B cell (primary cell): Measurements from ENCODE around the gene CYTH3. TPM values are rescaled to one million over a fixed set of nuclear protein-coding genes. Genes with fewer than 3 reads are reported as not detected.

Experiments
- ATAC-seq: fragments of 200-7000 bp; cut with Tn5 transposase; one replicate; pipeline ENCODE4 v1.10.0; 2021; ENCODE audit warnings: low read depth, mild to moderate bottlenecking, moderate number of reproducible peaks, moderate library complexity
- CTCF ChIA-PET: fragments of 350-600 bp; sonication (Branson Sonifier 250); formaldehyde crosslinking; loops from one replicate; lab custom pipeline; 2021; ENCODE audit warnings: antibody characterized with exemption, inconsistent platforms; lab: Charles Lee
- POLR2A ChIA-PET: fragments of 350-600 bp; sonication (Branson Sonifier 250); formaldehyde crosslinking; loops from one replicate; lab custom pipeline; 2021; ENCODE audit warnings: antibody characterized with exemption; lab: Charles Lee
- DNase-seq: peaks from one replicate; pipeline ENCODE4 v3.0.0; 2013
- H2AFZ ChIP-seq: 2 replicates; pipeline ENCODE4 v1.6.1; 2012; ENCODE audit warnings: mild to moderate bottlenecking, low read depth, low read length; ENCODE audit not compliant: insufficient read depth, poor library complexity, severe bottlenecking
- H3K27ac ChIP-seq, 2 donors: 1 replicate in 1 of 2; 2 replicates in 1 of 2; pipeline ENCODE4 v1.5.1; 2012 to 2013; ENCODE audit warnings: low read length in 2 of 2, mild to moderate bottlenecking in 2 of 2, moderate library complexity in 1 of 2
- H3K27me3 ChIP-seq, 4 experiments: fragments of 200-600 bp in 1 of 4; sonication (generic) in 1 of 4; replicated peaks in 1 of 4; 1 replicate in 2 of 4; 2 replicates in 2 of 4; pipeline versions ENCODE4 v1.6.1 to v1.7.0; 2013 to 2016; ENCODE audit warnings: low read length in 3 of 4, mild to moderate bottlenecking in 2 of 4, mixed read lengths in 1 of 4, moderate library complexity in 1 of 4; ENCODE audit not compliant: insufficient read depth in 4 of 4, control insufficient read depth in 3 of 4; ENCODE audit errors: control extremely low read depth in 1 of 4
- H3K36me3 ChIP-seq, 2 experiments: replicated peaks in 1 of 2; 1 replicate in 1 of 2; 2 replicates in 1 of 2; pipeline versions ENCODE4 v1.6.1 to v1.7.1; 2013; ENCODE audit warnings: low read length in 1 of 2; ENCODE audit not compliant: insufficient read depth in 2 of 2, control insufficient read depth in 1 of 2; ENCODE audit errors: control extremely low read depth in 1 of 2, extremely low read depth in 1 of 2
- H3K4me1 ChIP-seq, 2 donors: fragments of 200-600 bp in 1 of 2; sonication (generic) in 1 of 2; 1 replicate in 1 of 2; 2 replicates in 1 of 2; pipeline versions ENCODE4 v1.5.1 to v1.6.1; 2013 to 2017; ENCODE audit warnings: low read length in 2 of 2; ENCODE audit not compliant: control insufficient read depth in 2 of 2, insufficient read depth in 2 of 2
- H3K4me2 ChIP-seq: replicated peaks from 2 replicates; pipeline ENCODE3; 2012; ENCODE audit warnings: mild to moderate bottlenecking, low read depth, low read length; ENCODE audit not compliant: poor library complexity, severe bottlenecking
- H3K4me3 ChIP-seq, 5 experiments: fragments of 200-600 bp in 1 of 5; sonication (generic) in 1 of 5; 1 replicate in 3 of 5; 2 replicates in 2 of 5; pipeline versions ENCODE4 v1.5.1 to v1.7.0; 2011 to 2016; ENCODE audit warnings: low read length in 4 of 5, mild to moderate bottlenecking in 4 of 5, low read depth in 2 of 5, control low read depth in 1 of 5, moderate library complexity in 1 of 5; ENCODE audit not compliant: insufficient read depth in 1 of 5; ENCODE audit errors: control extremely low read depth in 1 of 5, extremely low read depth in 1 of 5
- H3K79me2 ChIP-seq: fragments of 200-600 bp; sonication (generic); one replicate; pipeline ENCODE4 v1.6.0; 2016; ENCODE audit warnings: low read length; ENCODE audit not compliant: control insufficient read depth, insufficient read depth
- H3K9ac ChIP-seq: fragments of 200-600 bp; sonication (generic); 2 replicates; pipeline ENCODE4 v1.6.1; 2017; ENCODE audit warnings: mild to moderate bottlenecking, low read length, moderate library complexity
- H3K9me3 ChIP-seq, 3 donors: one replicate each; pipeline versions ENCODE4 v1.6.1 to v1.7.1; 2013; ENCODE audit warnings: low read length in 2 of 3; ENCODE audit not compliant: control insufficient read depth in 2 of 3, insufficient read depth in 1 of 3; ENCODE audit errors: control extremely low read depth in 1 of 3
- H4K20me1 ChIP-seq: 2 replicates; pipeline ENCODE4 v1.6.0; 2012; ENCODE audit warnings: mild to moderate bottlenecking, low read length; ENCODE audit not compliant: insufficient read depth, control insufficient read depth, poor library complexity, severe bottlenecking
- H3K27ac Mint-ChIP-seq: one replicate; pipeline ENCODE4 v1.8.0; 2021; ENCODE audit warnings: mixed read lengths
- H3K27me3 Mint-ChIP-seq: one replicate; pipeline ENCODE4 v1.8.0; 2021; ENCODE audit warnings: mixed read lengths
- H3K4me1 Mint-ChIP-seq: one replicate; pipeline ENCODE4 v1.8.0; 2021; ENCODE audit warnings: mixed read lengths
- H3K4me3 Mint-ChIP-seq: one replicate; pipeline ENCODE4 v1.8.0; 2021; ENCODE audit warnings: mixed read lengths
- H3K9me3 Mint-ChIP-seq: one replicate; pipeline ENCODE4 v1.8.0; 2022; ENCODE audit warnings: mixed read lengths; ENCODE audit not compliant: insufficient read depth
- EZH2 ChIP-seq: IDR thresholded peaks from 2 replicates; pipeline ENCODE4 v1.6.1; 2012; ENCODE audit warnings: borderline replicate concordance, low read depth, mild to moderate bottlenecking, moderate library complexity, low read length; ENCODE audit not compliant: insufficient read depth, poor library complexity, severe bottlenecking
- WGBS: methylation state at CpG from one replicate; pipeline ENCODE4 v1.1.5; 2013; ENCODE audit warnings: missing lambda C conversion rate; ENCODE audit not compliant: insufficient coverage; 5-methylcytosine and 5-hydroxymethylcytosine counted together
- intact Hi-C: fragments of 100-400 bp; cut with micrococcal nuclease; formaldehyde crosslinking; loops from one replicate; pipeline ENCODE4 v1.10.0; 2022
- polyA plus RNA-seq: library from polyadenylated mRNA; depleted of rRNA; stranded (reverse); fragments of >200 nt; gene quantifications from 2 replicates; pipeline ENCODE4 v1.2.3, GENCODE V29; 2012
- total RNA-seq, 2 donors: library from RNA; stranded (reverse); fragments of 120-200 nt in 1 of 2; gene quantifications; 1 replicate in 1 of 2; 2 replicates in 1 of 2; pipeline versions ENCODE4 v1.2.3 to v1.2.4, GENCODE V29; 2013 to 2022
- TF ChIP-seq, protein P1 (sequence below): fragments of 200-600 bp; IDR thresholded peaks from one replicate; pipeline ENCODE4 v1.8.0; 2022; ENCODE audit warnings: antibody characterized with exemption, mild to moderate bottlenecking

The CYTH3 gene
- total and polyA plus RNA-seq, 2 donors (not counting 1 experiment from before 2014, with no cell fraction given), result 5.2 to 11.3 TPM

- TF ChIP-seq EZH2, result no peak
- TF ChIP-seq, protein P1, sequence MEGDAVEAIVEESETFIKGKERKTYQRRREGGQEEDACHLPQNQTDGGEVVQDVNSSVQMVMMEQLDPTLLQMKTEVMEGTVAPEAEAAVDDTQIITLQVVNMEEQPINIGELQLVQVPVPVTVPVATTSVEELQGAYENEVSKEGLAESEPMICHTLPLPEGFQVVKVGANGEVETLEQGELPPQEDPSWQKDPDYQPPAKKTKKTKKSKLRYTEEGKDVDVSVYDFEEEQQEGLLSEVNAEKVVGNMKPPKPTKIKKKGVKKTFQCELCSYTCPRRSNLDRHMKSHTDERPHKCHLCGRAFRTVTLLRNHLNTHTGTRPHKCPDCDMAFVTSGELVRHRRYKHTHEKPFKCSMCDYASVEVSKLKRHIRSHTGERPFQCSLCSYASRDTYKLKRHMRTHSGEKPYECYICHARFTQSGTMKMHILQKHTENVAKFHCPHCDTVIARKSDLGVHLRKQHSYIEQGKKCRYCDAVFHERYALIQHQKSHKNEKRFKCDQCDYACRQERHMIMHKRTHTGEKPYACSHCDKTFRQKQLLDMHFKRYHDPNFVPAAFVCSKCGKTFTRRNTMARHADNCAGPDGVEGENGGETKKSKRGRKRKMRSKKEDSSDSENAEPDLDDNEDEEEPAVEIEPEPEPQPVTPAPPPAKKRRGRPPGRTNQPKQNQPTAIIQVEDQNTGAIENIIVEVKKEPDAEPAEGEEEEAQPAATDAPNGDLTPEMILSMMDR, result no peak
- peaks cover 14% of the 10 kb centered on the region for H3K4me1 Mint-ChIP-seq
- no peak overlapping the region for H3K27ac ChIP-seq
- no peaks in the 10 kb centered on the region for H3K9me3 Mint-ChIP-seq
- no peaks in the 10 kb centered on the region for H3K36me3 ChIP-seq
- H3K27me3 Mint-ChIP-seq, result no peaks in the 10 kb centered on the region
- H3K9me3 ChIP-seq, result no peaks in the 10 kb centered on the region
- H3K27me3 ChIP-seq, result no peaks in the 10 kb centered on the region
- ATAC-seq (no peak), DNase-seq (no peak)
- H3K4me3 ChIP-seq, result no peak overlapping the region
- WGBS, result 100% methylated on average over 2 of the region's 5 CpGs
- H3K4me1 ChIP-seq, result peaks cover 7% of the 10 kb centered on the region in 2 donors
- ChIA-PET CTCF (no interaction called here), POLR2A (interaction anchor here (0.7 kb wide), 1 partner anchor 138 kb away, joined by 3 read pairs; no protein-coding TSS in a partner anchor)
- no peaks in the 10 kb centered on the region for H4K20me1 ChIP-seq
- H3K79me2 ChIP-seq, result peaks cover 17% of the 10 kb centered on the region
- H3K27ac Mint-ChIP-seq, result no peak overlapping the region
- no peak overlapping the region for H2AFZ ChIP-seq
- no peak overlapping the region for H3K4me2 ChIP-seq
- H3K4me3 Mint-ChIP-seq, result no peak overlapping the region
- intact Hi-C loops, result no loop called here
- H3K9ac ChIP-seq, result no peak overlapping the region
Observed at GRCh38 chr7:6238309-6238925, 34.0 kb downstream of the CYTH3 start.

DNA sequence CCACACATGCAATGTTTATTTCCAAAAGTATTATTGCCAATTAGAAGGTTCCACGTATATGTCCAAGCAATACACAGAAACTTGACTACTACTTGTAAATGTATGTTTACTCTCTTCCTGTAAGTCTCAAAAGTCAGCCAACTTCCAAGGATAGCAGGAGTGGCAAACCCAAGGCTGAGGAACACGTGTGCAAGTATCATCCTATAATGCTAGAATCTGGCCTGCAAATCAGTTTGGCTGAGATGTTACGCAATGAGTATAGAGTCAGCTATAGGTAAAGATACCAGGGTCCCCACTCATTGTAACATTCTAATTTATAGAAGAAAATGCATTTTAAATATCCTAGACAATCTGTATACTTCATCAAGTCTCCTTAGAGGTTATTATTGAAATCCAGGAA lies 34.7 kb downstream of the CYTH3 start:
- 100% methylated on average over 1 of the region's 3 CpGs for WGBS
- no peak overlapping the region for H2AFZ ChIP-seq
- TF ChIP-seq, protein P1, result no peak
- TF ChIP-seq EZH2, result no peak
- no peak overlapping the region for H3K9ac ChIP-seq
- no peaks in the 10 kb centered on the region for H3K36me3 ChIP-seq
- no peak overlapping the region for H3K4me3 Mint-ChIP-seq
- no peaks in the 10 kb centered on the region for H3K9me3 Mint-ChIP-seq
- H3K27ac Mint-ChIP-seq, result no peak overlapping the region
- no peak overlapping the region for H3K27ac ChIP-seq
- H3K4me2 ChIP-seq, result no peak overlapping the region
- POLR2A ChIA-PET, result interaction anchor here (0.7 kb wide), 1 partner anchor 139 kb away, joined by 3 read pairs; no protein-coding TSS in a partner anchor
- H3K4me1 Mint-ChIP-seq, result peaks cover 19% of the 10 kb centered on the region
- no peaks in the 10 kb centered on the region for H3K27me3 ChIP-seq
- intact Hi-C loops, result no loop called here
- H3K79me2 ChIP-seq, result peaks cover 17% of the 10 kb centered on the region
- H3K9me3 ChIP-seq, result no peaks in the 10 kb centered on the region
- CTCF ChIA-PET, result interaction anchor here (1.0 kb wide), 1 partner anchor 10 kb away, joined by 3 read pairs; no protein-coding TSS in a partner anchor
- no peak overlapping the region for H3K4me3 ChIP-seq
- H4K20me1 ChIP-seq, result no peaks in the 10 kb centered on the region
- no peak for ATAC-seq
- no peaks in the 10 kb centered on the region for H3K27me3 Mint-ChIP-seq
- peaks cover 11 to 12% of the 10 kb centered on the region in 2 donors for H3K4me1 ChIP-seq
- no peak for DNase-seq
